HepG2 (cell line): Measurements from ENCODE around the gene SGPP1. TPM values are rescaled to one million over a fixed set of nuclear protein-coding genes. Genes with fewer than 3 reads are reported as not detected.
A peak's percentile ranks its signal among the peaks of the same experiment; 100 is the strongest.

Experiments
- ATAC-seq: fragments of 200-7000 bp; cut with Tn5 transposase; 3 replicates; pipeline ENCODE4 v1.9.1; 2020; ENCODE audit warnings: mild to moderate bottlenecking, moderate library complexity
- BruUV-seq: library from RNA; stranded (reverse); fragments of 400-500 nt; replicated peaks from 2 replicates; lab custom pipeline; 2021; lab: Mats Ljungman, UMichigan
- CTCF ChIA-PET: fragments of 300-600 bp; formaldehyde crosslinking; extraction: SDS; loops from one replicate; lab custom pipeline; 2021; ENCODE audit warnings: low total read pairs, inconsistent platforms, low intra/inter-chr PET ratio; lab: Yijun Ruan, JAX
- POLR2A ChIA-PET: fragments of 350-600 bp; sonication (Branson Sonifier 250); formaldehyde crosslinking; loops from one replicate; lab custom pipeline; 2020; ENCODE audit warnings: antibody characterized with exemption, inconsistent platforms; lab: Yijun Ruan, JAX
- DNase-seq: peaks from one replicate; pipeline ENCODE4 v3.0.0-alpha.2; 2015; ENCODE audit warnings: low spot score
- FAIRE-seq: peaks from 3 replicates; lab custom pipeline; 2011; peaks lifted over from hg19 to GRCh38; lab: Jason Lieb, UNC
- H2AFZ ChIP-seq: one replicate; pipeline ENCODE4 v1.6.1; 2011; ENCODE audit warnings: low read length, inconsistent platforms
- H3K27ac ChIP-seq: fragments of 300-600 bp; 3 replicates; pipeline ENCODE4 v1.8.0; 2011; ENCODE audit warnings: mixed run types, mild to moderate bottlenecking, mixed read lengths, low read length, inconsistent platforms; ENCODE audit not compliant: insufficient read depth; ENCODE audit errors: extremely low read length
- H3K27me3 ChIP-seq, 2 experiments: fragments of 200-600 bp in 1 of 2; 2 replicates in 1 of 2; 3 replicates in 1 of 2; pipeline versions ENCODE4 v1.6.0 to v1.8.0; 2011; ENCODE audit warnings: low read length in 2 of 2, mild to moderate bottlenecking in 2 of 2, moderate library complexity in 2 of 2, inconsistent platforms in 1 of 2; ENCODE audit not compliant: insufficient read depth in 2 of 2, control insufficient read depth in 1 of 2
- H3K36me3 ChIP-seq, 2 experiments: fragments of 200-600 bp in 1 of 2; replicated peaks in 1 of 2; 2 replicates in 1 of 2; 3 replicates in 1 of 2; pipeline versions ENCODE4 v1.5.1 to v1.8.0; 2011; ENCODE audit warnings: low read length in 2 of 2, inconsistent platforms in 1 of 2; ENCODE audit not compliant: insufficient read depth in 2 of 2, control insufficient read depth in 1 of 2
- H3K4me1 ChIP-seq: 2 replicates; pipeline ENCODE4 v1.5.1; 2012; ENCODE audit warnings: low read length, inconsistent platforms; ENCODE audit not compliant: insufficient read depth
- H3K4me2 ChIP-seq: 2 replicates; pipeline ENCODE4 v1.6.0; 2011; ENCODE audit warnings: low read depth, low read length, inconsistent platforms
- H3K4me3 ChIP-seq, 3 experiments: fragments of 200-600 bp in 1 of 3; sonication (generic), shearing (Covaris generic) in 1 of 3; replicated peaks in 1 of 3; 2 replicates each; pipeline ENCODE4 v1.5.1; 2011 to 2016; ENCODE audit warnings: low read length in 3 of 3, inconsistent platforms in 2 of 3, low read depth in 2 of 3, mild to moderate bottlenecking in 2 of 3, control low read depth in 1 of 3, mixed read lengths in 1 of 3; ENCODE audit not compliant: insufficient read depth in 1 of 3
- H3K79me2 ChIP-seq: one replicate; pipeline ENCODE4 v1.6.1; 2011; ENCODE audit warnings: low read length, inconsistent platforms; ENCODE audit not compliant: insufficient read depth
- H3K9ac ChIP-seq: 2 replicates; pipeline ENCODE4 v1.6.0; 2011; ENCODE audit warnings: mild to moderate bottlenecking, low read depth, low read length, inconsistent platforms; ENCODE audit not compliant: insufficient read depth
- H3K9me3 ChIP-seq: 2 replicates; pipeline ENCODE4 v1.5.1; 2012; ENCODE audit warnings: mild to moderate bottlenecking, low read length
- H4K20me1 ChIP-seq: 2 replicates; pipeline ENCODE4 v1.6.0; 2011; ENCODE audit warnings: inconsistent platforms, mild to moderate bottlenecking, low read length, moderate library complexity; ENCODE audit not compliant: insufficient read depth
- CBFB ChIP-seq: sonication (generic); formaldehyde crosslinking; IDR thresholded peaks from 2 replicates; pipeline ENCODE4 v1.4.0; 2020; ENCODE audit warnings: missing genetic modification reagents
- DNMT1 ChIP-seq: sonication (generic); formaldehyde crosslinking; IDR thresholded peaks from 2 replicates; pipeline ENCODE4 v1.5.1; 2020; ENCODE audit warnings: mild to moderate bottlenecking, missing genetic modification reagents
- DNMT3B ChIP-seq: conservative IDR thresholded peaks from 2 replicates; pipeline ENCODE4 v1.6.1; 2016; ENCODE audit warnings: missing biosample characterization, control low read depth
- FOXK2 ChIP-seq: fragments of 450-650 bp; IDR thresholded peaks from 2 replicates; pipeline ENCODE4 v1.6.1; 2016
- GATA4 ChIP-seq: sonication (generic); IDR thresholded peaks from 2 replicates; pipeline ENCODE4 v1.6.1; 2016; ENCODE audit warnings: antibody characterized with exemption, low read depth, borderline replicate concordance
- KAT2B ChIP-seq: fragments of 150-350 bp; IDR thresholded peaks from 2 replicates; pipeline ENCODE4 v1.6.1; 2014; ENCODE audit warnings: low read depth, low read length, borderline replicate concordance
- ONECUT2 ChIP-seq: sonication (generic); formaldehyde crosslinking; IDR thresholded peaks from 2 replicates; pipeline ENCODE4 v1.4.0; 2020; ENCODE audit warnings: missing genetic modification reagents
- PHF8 ChIP-seq: sonication (generic); formaldehyde crosslinking; IDR thresholded peaks from 2 replicates; pipeline ENCODE4 v1.5.0; 2020; ENCODE audit warnings: missing genetic modification reagents
- PLSCR1 ChIP-seq: sonication (generic); formaldehyde crosslinking; IDR thresholded peaks from 2 replicates; pipeline ENCODE4 v1.5.0; 2020; ENCODE audit warnings: missing genetic modification reagents, mild to moderate bottlenecking, borderline replicate concordance
- RAD21 ChIP-seq: fragments of 450-650 bp; formaldehyde crosslinking; IDR thresholded peaks from 2 replicates; pipeline ENCODE4 v1.5.0; 2020; ENCODE audit warnings: mild to moderate bottlenecking
- RXRB ChIP-seq: IDR thresholded peaks from 2 replicates; pipeline ENCODE4 v1.6.1; 2016; ENCODE audit warnings: borderline replicate concordance, missing genetic modification reagents, missing compliant biosample characterization
- TEAD3 ChIP-seq: optimal IDR thresholded peaks from 2 replicates; pipeline ENCODE3; 2016; ENCODE audit warnings: borderline replicate concordance
- YY1 ChIP-seq: IDR thresholded peaks from 2 replicates; pipeline ENCODE4 v1.6.1; 2011; ENCODE audit warnings: low read length, low read depth, moderate library complexity, mild to moderate bottlenecking; ENCODE audit not compliant: insufficient read depth, insufficient replicate concordance
- ZNF343 ChIP-seq: sonication (generic); formaldehyde crosslinking; IDR thresholded peaks from 2 replicates; pipeline ENCODE4 v1.4.0; 2020; ENCODE audit warnings: mild to moderate bottlenecking, missing genetic modification reagents
- ZNF841 ChIP-seq: sonication (generic); formaldehyde crosslinking; IDR thresholded peaks from 2 replicates; pipeline ENCODE4 v1.8.1; 2023; ENCODE audit warnings: missing genetic modification reagents, borderline replicate concordance
- ZNF850 ChIP-seq: sonication (generic); formaldehyde crosslinking; conservative IDR thresholded peaks from 2 replicates; pipeline ENCODE4 v1.9.0; 2021; ENCODE audit warnings: mild to moderate bottlenecking, missing genetic modification reagents
- WGBS: methylation state at CpG from one replicate; pipeline ENCODE4 v1.1.6; 2017; ENCODE audit warnings: low lambda C conversion rate; 5-methylcytosine and 5-hydroxymethylcytosine counted together
- in situ Hi-C: cut with HindIII; loops from 2 replicates; pipeline ENCODE4 v1.10.0; 2017; ENCODE audit warnings: low pct_unique_long_range_greater_than_20kb; ENCODE audit not compliant: extremely low pct_ligation_motif_present
- intact Hi-C: fragments of 100-400 bp; cut with micrococcal nuclease; formaldehyde crosslinking; loops from one replicate; pipeline ENCODE4 v1.10.0; 2022; ENCODE audit not compliant: unreplicated experiment
- polyA plus RNA-seq, 8 experiments: library from polyadenylated mRNA; depleted of rRNA in 3 of 8; stranded (reverse) in 7 of 8; unstranded in 1 of 8; fragments of >200 nt; fragmentation: Illumina TruSeq in 4 of 8; extraction: Trizol in 4 of 8; gene quantifications; 2 replicates each; pipeline versions ENCODE4 v1.2.1 to v1.2.3, GENCODE V29; 2011 to 2016; ENCODE audit warnings: low read depth in 4 of 8, missing spikeins in 1 of 8, mixed read lengths in 1 of 8; ENCODE audit not compliant: insufficient read depth in 1 of 8
- total RNA-seq, 5 experiments: library from RNA; depleted of rRNA; stranded (reverse); fragments of >200 nt; fragmentation: Illumina TruSeq; extraction: Trizol; gene quantifications; 2 replicates each; pipeline ENCODE4 v1.2.3, GENCODE V29; 2016; ENCODE audit warnings: low read depth in 1 of 5
- TF ChIP-seq, protein P1 (sequence below): sonication (generic); formaldehyde crosslinking; IDR thresholded peaks from 2 replicates; pipeline ENCODE4 v1.5.1; 2020; ENCODE audit warnings: missing genetic modification reagents, mild to moderate bottlenecking, borderline replicate concordance
- TF ChIP-seq, protein P2 (sequence below): sonication (generic); formaldehyde crosslinking; IDR thresholded peaks from 2 replicates; pipeline ENCODE4 v1.5.0; 2020; ENCODE audit warnings: mild to moderate bottlenecking, missing genetic modification reagents, moderate library complexity
- TF ChIP-seq, protein P3 (sequence below): sonication (generic); IDR thresholded peaks from 2 replicates; pipeline ENCODE4 v1.6.1; 2016; ENCODE audit warnings: low read depth, borderline replicate concordance

Gene SGPP1
- total and polyA plus RNA-seq, 2 of the 13 experiments (the other 11 are each of a cell fraction or from before 2014, with no cell fraction given), result 6.4 to 6.8 TPM

DNA sequence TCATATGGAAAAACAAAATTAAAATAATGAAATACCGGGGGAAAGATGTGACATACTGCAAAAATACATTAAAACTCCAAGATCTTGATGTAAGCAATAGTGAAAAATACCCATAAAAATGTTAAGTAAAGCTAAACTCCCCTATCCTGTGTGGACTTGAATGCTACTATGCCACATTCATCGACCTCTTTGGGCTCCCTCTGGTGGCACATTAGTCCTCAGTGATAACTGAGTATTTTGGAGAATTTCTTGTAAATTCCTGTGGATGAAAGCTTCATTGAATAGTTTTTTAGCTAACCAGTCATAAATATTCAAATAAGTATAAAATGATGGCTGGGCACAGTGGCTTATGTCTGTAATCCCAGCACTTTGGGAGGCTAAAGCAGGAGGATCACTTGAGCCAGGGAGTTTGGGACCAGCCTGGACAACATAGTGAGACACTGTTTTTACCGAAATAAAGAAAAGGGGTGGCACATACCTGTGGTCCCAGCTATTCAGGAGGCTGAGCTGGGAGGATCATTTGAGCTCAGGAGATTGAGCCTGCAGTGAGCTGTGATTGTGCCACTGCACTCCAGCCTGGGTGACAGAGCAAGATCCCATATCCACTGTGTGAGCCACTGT lies 42.4 kb upstream of the SGPP1 start:
- H3K27ac ChIP-seq, result no peak overlapping the region
- 28% methylated on average over 3 of the region's 3 CpGs for WGBS
- peak; percentile 91 for ATAC-seq
- no peak overlapping the region for H2AFZ ChIP-seq
- DNase-seq, result peak; percentile 57
- intact Hi-C loops, result loop anchor here (1.0 to 2.0 kb wide), 3 partner anchors 41 to 382 kb away; partner anchors contain the start of gene SGPP1
- H3K27me3 ChIP-seq, result no peaks in the 10 kb centered on the region
- CTCF ChIA-PET, result interaction anchor here (1.0 to 1.7 kb wide), 3 partner anchors 42 to 138 kb away, joined by 3 to 9 read pairs (median 4); partner anchors contain the start of gene SGPP1
- no peak overlapping the region for H3K4me3 ChIP-seq
- no TSS peak for BruUV-seq
- peak; percentile 62 for FAIRE-seq
- no peaks in the 10 kb centered on the region for H3K79me2 ChIP-seq
- no peaks in the 10 kb centered on the region for H3K9me3 ChIP-seq
- in situ Hi-C loops, result loop anchor here (25.0 kb wide), 1 partner anchor 383 kb away; no protein-coding TSS in a partner anchor
- H3K9ac ChIP-seq, result no peak overlapping the region
- H3K4me1 ChIP-seq, result peaks cover 22% of the 10 kb centered on the region
- POLR2A ChIA-PET, result no interaction called here
- H3K36me3 ChIP-seq, result no peaks in the 10 kb centered on the region
- no peak overlapping the region for H3K4me2 ChIP-seq
- no peaks in the 10 kb centered on the region for H4K20me1 ChIP-seq
- TF ChIP-seq ZNF343 (no peak), TEAD3 (CRISPR knock-in tag) (no peak), YY1 (no peak), DNMT1 (CRISPR knock-in tag) (no peak), PHF8 (CRISPR knock-in tag) (no peak), ONECUT2 (0 out of 2 replicates have a peak, but pooled peaks have one; percentile 13), CBFB (CRISPR knock-in tag) (no peak), RAD21 (CRISPR knock-in tag) (peak; percentile 42; the same call in 1 of the 2 replicates), ZNF850 (CRISPR knock-in tag) (no peak), PLSCR1 (CRISPR knock-in tag) (no peak), FOXK2 (no peak), ZNF841 (CRISPR knock-in tag) (no peak), GATA4 (no peak), RXRB (CRISPR knock-in tag) (no peak), DNMT3B (CRISPR knock-in tag) (no peak), KAT2B (no peak)
- TF ChIP-seq, protein P1, sequence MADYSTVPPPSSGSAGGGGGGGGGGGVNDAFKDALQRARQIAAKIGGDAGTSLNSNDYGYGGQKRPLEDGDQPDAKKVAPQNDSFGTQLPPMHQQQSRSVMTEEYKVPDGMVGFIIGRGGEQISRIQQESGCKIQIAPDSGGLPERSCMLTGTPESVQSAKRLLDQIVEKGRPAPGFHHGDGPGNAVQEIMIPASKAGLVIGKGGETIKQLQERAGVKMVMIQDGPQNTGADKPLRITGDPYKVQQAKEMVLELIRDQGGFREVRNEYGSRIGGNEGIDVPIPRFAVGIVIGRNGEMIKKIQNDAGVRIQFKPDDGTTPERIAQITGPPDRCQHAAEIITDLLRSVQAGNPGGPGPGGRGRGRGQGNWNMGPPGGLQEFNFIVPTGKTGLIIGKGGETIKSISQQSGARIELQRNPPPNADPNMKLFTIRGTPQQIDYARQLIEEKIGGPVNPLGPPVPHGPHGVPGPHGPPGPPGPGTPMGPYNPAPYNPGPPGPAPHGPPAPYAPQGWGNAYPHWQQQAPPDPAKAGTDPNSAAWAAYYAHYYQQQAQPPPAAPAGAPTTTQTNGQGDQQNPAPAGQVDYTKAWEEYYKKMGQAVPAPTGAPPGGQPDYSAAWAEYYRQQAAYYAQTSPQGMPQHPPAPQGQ (CRISPR knock-in tag), result no peak
- TF ChIP-seq, protein P2, sequence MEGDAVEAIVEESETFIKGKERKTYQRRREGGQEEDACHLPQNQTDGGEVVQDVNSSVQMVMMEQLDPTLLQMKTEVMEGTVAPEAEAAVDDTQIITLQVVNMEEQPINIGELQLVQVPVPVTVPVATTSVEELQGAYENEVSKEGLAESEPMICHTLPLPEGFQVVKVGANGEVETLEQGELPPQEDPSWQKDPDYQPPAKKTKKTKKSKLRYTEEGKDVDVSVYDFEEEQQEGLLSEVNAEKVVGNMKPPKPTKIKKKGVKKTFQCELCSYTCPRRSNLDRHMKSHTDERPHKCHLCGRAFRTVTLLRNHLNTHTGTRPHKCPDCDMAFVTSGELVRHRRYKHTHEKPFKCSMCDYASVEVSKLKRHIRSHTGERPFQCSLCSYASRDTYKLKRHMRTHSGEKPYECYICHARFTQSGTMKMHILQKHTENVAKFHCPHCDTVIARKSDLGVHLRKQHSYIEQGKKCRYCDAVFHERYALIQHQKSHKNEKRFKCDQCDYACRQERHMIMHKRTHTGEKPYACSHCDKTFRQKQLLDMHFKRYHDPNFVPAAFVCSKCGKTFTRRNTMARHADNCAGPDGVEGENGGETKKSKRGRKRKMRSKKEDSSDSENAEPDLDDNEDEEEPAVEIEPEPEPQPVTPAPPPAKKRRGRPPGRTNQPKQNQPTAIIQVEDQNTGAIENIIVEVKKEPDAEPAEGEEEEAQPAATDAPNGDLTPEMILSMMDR, result peak; percentile 68
- TF ChIP-seq, protein P3, sequence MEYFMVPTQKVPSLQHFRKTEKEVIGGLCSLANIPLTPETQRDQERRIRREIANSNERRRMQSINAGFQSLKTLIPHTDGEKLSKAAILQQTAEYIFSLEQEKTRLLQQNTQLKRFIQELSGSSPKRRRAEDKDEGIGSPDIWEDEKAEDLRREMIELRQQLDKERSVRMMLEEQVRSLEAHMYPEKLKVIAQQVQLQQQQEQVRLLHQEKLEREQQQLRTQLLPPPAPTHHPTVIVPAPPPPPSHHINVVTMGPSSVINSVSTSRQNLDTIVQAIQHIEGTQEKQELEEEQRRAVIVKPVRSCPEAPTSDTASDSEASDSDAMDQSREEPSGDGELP, result no peak
